ENCODE measurements around the gene OR5B12.

GRCh38 chr11:58466293-58466692 is 24.3 kb upstream of the OR5B12 start:
- TF ChIP-seq SUZ12 (IDR thresholded peaks at IDR 0.05; ENCODE audit: extremely low read depth, insufficient read depth, insufficient read length) (no peak), YY1 (IDR thresholded peaks at IDR 0.05; ENCODE audit: insufficient read depth, insufficient read length) (no peak), ZNF274 (IDR thresholded peaks at IDR 0.05; ENCODE audit: low read depth, low read length) (no peak)

Measured in NT2/D1 (cell line).